ENCODE results near the gene CDCA4. TPM values are rescaled to one million over a fixed set of nuclear protein-coding genes. Genes with fewer than 3 reads are reported as not detected.

The CDCA4 gene
- total RNA-seq, 2 donors from 2014 or later, result 12.3 to 17.6 TPM

- DNase-seq (ENCODE audit: low spot score), result no peak
- Histone ChIP-seq H3K4me3 (no peak overlapping the region), H3K27me3 (replicated peaks; ENCODE audit: insufficient read depth) (no peaks in the 10 kb centered on the region), H3K36me3 (no peaks in the 10 kb centered on the region), H3K27ac (peak overlapping the region in 1 of 2 donors; percentile 83), H3K9me3 (no peaks in the 10 kb centered on the region), H3K4me1 (replicated peaks) (peaks cover 39% of the 10 kb centered on the region)
- TF ChIP-seq POLR2AphosphoS5 (IDR thresholded peaks at IDR 0.05), result no peak
- 95% methylated on average over 14 of the region's 14 CpGs for WGBS
- intact Hi-C loops (cut with DNase I), result no loop called here
These were observed 46.1 kb downstream of the CDCA4 start for GRCh38 chr14:104974665-104975390.

GRCh38 chr14:104974146-104974541, 46.7 kb downstream of the CDCA4 start:
- Histone ChIP-seq H3K9me3 (no peaks in the 10 kb centered on the region), H3K36me3 (no peaks in the 10 kb centered on the region), H3K4me1 (replicated peaks) (peaks cover 39% of the 10 kb centered on the region), H3K4me3 (no peak overlapping the region), H3K27me3 (replicated peaks; ENCODE audit: insufficient read depth) (no peaks in the 10 kb centered on the region), H3K27ac (peak overlapping the region; percentile 72 to 83)
- TF ChIP-seq POLR2A (IDR thresholded peaks at IDR 0.05), result no peak
- TF ChIP-seq POLR2AphosphoS5 (IDR thresholded peaks at IDR 0.05), result no peak
- no peak for TF ChIP-seq CTCF (IDR thresholded peaks at IDR 0.05)
- intact Hi-C loops (cut with DNase I), result no loop called here
- WGBS, result 50% methylated on average over 13 of the region's 13 CpGs
- no peak for DNase-seq (ENCODE audit: low spot score)

GRCh38 chr14:104973385-104974145, 47.3 kb downstream of the CDCA4 start:
- no peaks in the 10 kb centered on the region for H3K9me3 ChIP-seq
- TF ChIP-seq POLR2AphosphoS5 (IDR thresholded peaks at IDR 0.05) (peak; percentile 65), CTCF (IDR thresholded peaks at IDR 0.05) (no peak)
- no peaks in the 10 kb centered on the region for H3K36me3 ChIP-seq
- DNase-seq (ENCODE audit: low spot score), result peak; percentile 83
- 9% methylated on average over 19 of the region's 23 CpGs for WGBS
- no peak overlapping the region for H3K4me3 ChIP-seq
- no peaks in the 10 kb centered on the region for H3K27me3 ChIP-seq (replicated peaks; ENCODE audit: insufficient read depth)
- peaks cover 39% of the 10 kb centered on the region for H3K4me1 ChIP-seq (replicated peaks)
- intact Hi-C loops (cut with DNase I), result no loop called here
- peak overlapping the region; percentile 72 to 83 for H3K27ac ChIP-seq

GRCh38 chr14:104973135-104973384, 47.8 kb downstream of the CDCA4 start:
- no peaks in the 10 kb centered on the region for H3K27me3 ChIP-seq (replicated peaks; ENCODE audit: insufficient read depth)
- peak overlapping the region; percentile 72 to 83 for H3K27ac ChIP-seq
- peaks cover 42% of the 10 kb centered on the region for H3K4me1 ChIP-seq (replicated peaks)

More at GRCh38 chr14:104973135-104973384, 47.8 kb downstream of the CDCA4 start:
- no peak for TF ChIP-seq POLR2AphosphoS5 (IDR thresholded peaks at IDR 0.05)
- no peak for TF ChIP-seq POLR2A (IDR thresholded peaks at IDR 0.05)
- TF ChIP-seq CTCF (IDR thresholded peaks at IDR 0.05), result no peak
- WGBS, result 15% methylated on average over 10 of the region's 12 CpGs
- intact Hi-C loops (cut with DNase I), result no loop called here
- H3K9me3 ChIP-seq, result no peaks in the 10 kb centered on the region
- H3K36me3 ChIP-seq, result no peaks in the 10 kb centered on the region
- DNase-seq (ENCODE audit: low spot score), result no peak
- no peak overlapping the region for H3K4me3 ChIP-seq
